Measurements from ENCODE around the gene IGFBP4. TPM values are rescaled to one million over a fixed set of nuclear protein-coding genes. Genes with fewer than 3 reads are reported as not detected.

IGFBP4 gene
- total and polyA plus RNA-seq, 10 donors: 49.3 to 537 (median 307) TPM

GRCh38 chr17:40436636-40437035 lies 6.6 kb upstream of the IGFBP4 start:
- H3K9me3 ChIP-seq: no peaks in the 10 kb centered on the region

GRCh38 chr17:40437095-40437732 lies 6.0 kb upstream of the IGFBP4 start:
- Histone ChIP-seq H3K4me3 (no peak overlapping the region), H3K4me1 (peaks cover 2 to 35% (median 16%) of the 10 kb centered on the region in 6 donors), H3K9me3 (no peaks in the 10 kb centered on the region), H3K27ac (no peak overlapping the region), H3K27me3 (replicated peaks in 1 of 7) (peaks cover 0 to 2% (median 0%) of the 10 kb centered on the region in 7 donors), H3K36me3 (no peaks in the 10 kb centered on the region)
- 79 to 91% (median 88%) methylated on average over 2 to 5 of the region's 5 CpGs for WGBS, 5 donors
- intact Hi-C loops (cut with DNase I; ENCODE audit: low total_unique reads): no loop called here
- TF ChIP-seq, protein P1, sequence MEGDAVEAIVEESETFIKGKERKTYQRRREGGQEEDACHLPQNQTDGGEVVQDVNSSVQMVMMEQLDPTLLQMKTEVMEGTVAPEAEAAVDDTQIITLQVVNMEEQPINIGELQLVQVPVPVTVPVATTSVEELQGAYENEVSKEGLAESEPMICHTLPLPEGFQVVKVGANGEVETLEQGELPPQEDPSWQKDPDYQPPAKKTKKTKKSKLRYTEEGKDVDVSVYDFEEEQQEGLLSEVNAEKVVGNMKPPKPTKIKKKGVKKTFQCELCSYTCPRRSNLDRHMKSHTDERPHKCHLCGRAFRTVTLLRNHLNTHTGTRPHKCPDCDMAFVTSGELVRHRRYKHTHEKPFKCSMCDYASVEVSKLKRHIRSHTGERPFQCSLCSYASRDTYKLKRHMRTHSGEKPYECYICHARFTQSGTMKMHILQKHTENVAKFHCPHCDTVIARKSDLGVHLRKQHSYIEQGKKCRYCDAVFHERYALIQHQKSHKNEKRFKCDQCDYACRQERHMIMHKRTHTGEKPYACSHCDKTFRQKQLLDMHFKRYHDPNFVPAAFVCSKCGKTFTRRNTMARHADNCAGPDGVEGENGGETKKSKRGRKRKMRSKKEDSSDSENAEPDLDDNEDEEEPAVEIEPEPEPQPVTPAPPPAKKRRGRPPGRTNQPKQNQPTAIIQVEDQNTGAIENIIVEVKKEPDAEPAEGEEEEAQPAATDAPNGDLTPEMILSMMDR (IDR thresholded peaks at IDR 0.05 in 8 of 11, conservative IDR thresholded peaks at IDR 0.05 in 3 of 11): no peak
- no peak for TF ChIP-seq POLR2AphosphoS5 (IDR thresholded peaks at IDR 0.05)
- no peak for TF ChIP-seq POLR2A (IDR thresholded peaks at IDR 0.05)
- DNase-seq: peak; percentile 2

More at GRCh38 chr17:40436636-40437035, 6.6 kb upstream of the IGFBP4 start:
- WGBS, 5 donors: 66 to 81% (median 74%) methylated on average over 5 of the region's 5 CpGs
- Histone ChIP-seq H3K4me1 (peaks cover 2 to 32% (median 13%) of the 10 kb centered on the region in 6 donors), H3K36me3 (no peaks in the 10 kb centered on the region), H3K27me3 (replicated peaks in 1 of 7) (no peaks in the 10 kb centered on the region), H3K4me3 (no peak overlapping the region), H3K27ac (no peak overlapping the region)
- intact Hi-C loops (cut with DNase I; ENCODE audit: low total_unique reads): no loop called here
- TF ChIP-seq POLR2AphosphoS5 (IDR thresholded peaks at IDR 0.05) (no peak), POLR2A (IDR thresholded peaks at IDR 0.05) (no peak)
- TF ChIP-seq, protein P1 (IDR thresholded peaks at IDR 0.05 in 8 of 11, conservative IDR thresholded peaks at IDR 0.05 in 3 of 11): no peak
- DNase-seq: peak; percentile 48

DNA sequence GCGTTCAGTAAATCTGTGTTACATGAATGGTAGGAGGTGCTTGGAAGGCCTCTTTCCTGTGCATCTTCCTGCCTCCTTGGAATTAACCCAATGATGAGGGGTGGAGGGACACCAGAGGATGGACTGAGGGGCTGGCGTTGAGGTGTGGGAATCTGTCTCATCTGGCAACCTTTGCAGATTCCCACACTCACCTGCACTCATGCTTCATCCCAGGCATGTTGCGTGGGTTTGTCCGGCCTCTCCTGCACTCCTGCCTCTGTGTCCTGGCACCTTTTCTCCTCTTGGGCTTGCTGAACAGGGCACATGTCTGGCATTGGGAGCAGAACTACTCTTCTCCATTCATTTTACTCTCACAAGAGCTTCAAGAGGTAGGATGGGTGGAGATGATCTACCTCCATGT lies 3.1 kb upstream of the IGFBP4 start:
- 79 to 88% (median 85%) methylated on average over 4 of the region's 4 CpGs for WGBS, 5 donors
- Histone ChIP-seq H3K36me3 (no peaks in the 10 kb centered on the region), H3K4me1 (peaks cover 9 to 52% (median 39%) of the 10 kb centered on the region in 6 donors), H3K27me3 (replicated peaks in 1 of 7) (peaks cover 0 to 26% (median 3%) of the 10 kb centered on the region in 7 donors), H3K4me3 (no peak overlapping the region), H3K27ac (no peak overlapping the region), H3K9me3 (no peaks in the 10 kb centered on the region)
- intact Hi-C loops (cut with DNase I; ENCODE audit: low total_unique reads): loop anchor here (5.0 kb wide), 1 partner anchor 92 kb away; no protein-coding TSS in a partner anchor
- DNase-seq: peak; percentile 17
- TF ChIP-seq POLR2A (IDR thresholded peaks at IDR 0.05) (no peak), POLR2AphosphoS5 (IDR thresholded peaks at IDR 0.05) (no peak)
- TF ChIP-seq, protein P1 (IDR thresholded peaks at IDR 0.05 in 8 of 11, conservative IDR thresholded peaks at IDR 0.05 in 3 of 11): no peak

- Histone ChIP-seq H3K4me3 (peak overlapping the region; percentile 67 to 92 (median 75)), H3K9me3 (no peaks in the 10 kb centered on the region), H3K27ac (peak overlapping the region; percentile 68 to 90 (median 86)), H3K36me3 (no peaks in the 10 kb centered on the region), H3K27me3 (replicated peaks in 1 of 7) (peaks cover 0 to 26% (median 3%) of the 10 kb centered on the region in 7 donors), H3K4me1 (peaks cover 15 to 63% (median 52%) of the 10 kb centered on the region in 6 donors)
- intact Hi-C loops (cut with DNase I; ENCODE audit: low total_unique reads): loop anchor here (5.0 kb wide), 1 partner anchor 90 kb away; no protein-coding TSS in a partner anchor
- DNase-seq: peak; percentile 77
- WGBS, 5 donors: 32 to 53% (median 43%) methylated on average over 23 to 29 of the region's 29 CpGs
- TF ChIP-seq POLR2AphosphoS5 (IDR thresholded peaks at IDR 0.05) (no peak), POLR2A (IDR thresholded peaks at IDR 0.05) (no peak)
- TF ChIP-seq, protein P1 (IDR thresholded peaks at IDR 0.05 in 8 of 11, conservative IDR thresholded peaks at IDR 0.05 in 3 of 11): no peak
Observed at GRCh38 chr17:40442392-40443195, 656 bp upstream of the IGFBP4 start.

Data from spleen (tissue), 11 donors.